GM13976 (cell line): ENCODE data around the gene ADCY5.

Experiments used
- DNase-seq: peaks from one replicate; pipeline ENCODE4 v3.0.0; 2012; ENCODE audit warnings: low spot score
- in situ Hi-C: fragments of 300-500 bp; cut with MboI; formaldehyde crosslinking; loops from one replicate; pipeline ENCODE4 v1.12.0; 2022; ENCODE audit warnings: low sequenced_read_pairs, mixed read lengths, inconsistent platforms; ENCODE audit not compliant: unreplicated experiment
- TF ChIP-seq, protein P1 (sequence below): IDR thresholded peaks from 2 replicates; pipeline ENCODE4 v1.5.1; 2012; ENCODE audit warnings: borderline replicate concordance, mild to moderate bottlenecking; ENCODE audit not compliant: insufficient read depth; ENCODE audit errors: extremely low read depth, missing control alignments, control extremely low read depth

Gene ADCY5

DNA sequence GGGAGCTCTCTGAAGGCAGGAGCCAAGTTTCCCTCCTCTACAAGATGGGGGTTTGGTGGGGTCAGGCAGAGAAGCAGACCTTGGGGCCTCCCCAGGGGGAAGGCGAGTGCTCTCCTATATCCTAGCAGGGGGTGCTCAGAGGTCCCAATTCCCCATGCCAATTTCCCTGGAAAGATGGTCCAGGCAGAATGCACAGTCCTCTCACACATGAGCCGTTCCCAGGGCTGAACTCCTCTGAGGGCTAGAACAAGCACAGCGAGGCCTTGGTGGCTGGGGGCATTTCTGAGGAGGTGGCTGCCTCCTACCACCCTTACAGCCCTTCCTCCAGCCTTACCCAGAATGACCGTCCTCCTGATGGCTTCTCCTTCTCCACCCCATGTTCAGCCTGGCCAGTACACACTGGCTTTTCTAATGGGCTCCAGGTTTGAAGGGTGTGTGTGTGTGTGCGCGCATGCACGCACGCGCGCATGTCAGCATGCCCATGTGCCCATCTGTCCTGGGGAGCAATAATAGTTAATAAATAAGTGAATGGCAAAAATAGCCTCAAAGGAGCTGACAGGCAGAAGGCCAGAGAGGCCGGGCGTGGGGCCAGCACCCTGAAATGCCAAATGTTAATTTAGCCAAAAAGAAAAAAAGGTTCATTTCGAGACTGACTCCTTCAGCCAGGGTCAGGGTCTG is 24.4 kb downstream of the ADCY5 start:
- in situ Hi-C loops = no loop called here
- no peak for DNase-seq
- TF ChIP-seq, protein P1, sequence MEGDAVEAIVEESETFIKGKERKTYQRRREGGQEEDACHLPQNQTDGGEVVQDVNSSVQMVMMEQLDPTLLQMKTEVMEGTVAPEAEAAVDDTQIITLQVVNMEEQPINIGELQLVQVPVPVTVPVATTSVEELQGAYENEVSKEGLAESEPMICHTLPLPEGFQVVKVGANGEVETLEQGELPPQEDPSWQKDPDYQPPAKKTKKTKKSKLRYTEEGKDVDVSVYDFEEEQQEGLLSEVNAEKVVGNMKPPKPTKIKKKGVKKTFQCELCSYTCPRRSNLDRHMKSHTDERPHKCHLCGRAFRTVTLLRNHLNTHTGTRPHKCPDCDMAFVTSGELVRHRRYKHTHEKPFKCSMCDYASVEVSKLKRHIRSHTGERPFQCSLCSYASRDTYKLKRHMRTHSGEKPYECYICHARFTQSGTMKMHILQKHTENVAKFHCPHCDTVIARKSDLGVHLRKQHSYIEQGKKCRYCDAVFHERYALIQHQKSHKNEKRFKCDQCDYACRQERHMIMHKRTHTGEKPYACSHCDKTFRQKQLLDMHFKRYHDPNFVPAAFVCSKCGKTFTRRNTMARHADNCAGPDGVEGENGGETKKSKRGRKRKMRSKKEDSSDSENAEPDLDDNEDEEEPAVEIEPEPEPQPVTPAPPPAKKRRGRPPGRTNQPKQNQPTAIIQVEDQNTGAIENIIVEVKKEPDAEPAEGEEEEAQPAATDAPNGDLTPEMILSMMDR = no peak

- TF ChIP-seq, protein P1 = no peak
- no peak for DNase-seq
- in situ Hi-C loops = no loop called here
Measured at GRCh38 chr3:123423806-123424205, 25.1 kb downstream of the ADCY5 start.

DNA sequence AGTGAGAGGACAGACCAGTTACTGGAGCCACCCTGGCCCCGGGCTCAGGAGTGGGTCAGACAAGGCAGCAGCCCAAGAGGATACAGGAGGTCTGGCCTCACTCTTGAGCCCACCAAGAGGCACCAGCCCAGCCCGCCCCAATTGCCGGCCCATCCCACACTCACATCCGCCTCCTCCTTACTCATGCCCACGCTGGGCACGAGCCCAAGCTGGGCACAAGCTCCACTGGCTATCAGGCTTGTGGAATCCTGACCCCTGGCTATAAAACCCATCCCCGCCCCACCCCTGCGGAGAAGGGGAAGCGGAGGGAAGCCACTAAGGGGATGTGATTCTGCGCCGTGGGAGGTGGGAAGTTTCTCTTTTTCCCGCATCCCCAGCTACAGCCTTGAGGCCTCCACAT is 25.9 kb downstream of the ADCY5 start:
- DNase-seq = no peak
- in situ Hi-C loops = no loop called here
- TF ChIP-seq, protein P1 = no peak

DNA sequence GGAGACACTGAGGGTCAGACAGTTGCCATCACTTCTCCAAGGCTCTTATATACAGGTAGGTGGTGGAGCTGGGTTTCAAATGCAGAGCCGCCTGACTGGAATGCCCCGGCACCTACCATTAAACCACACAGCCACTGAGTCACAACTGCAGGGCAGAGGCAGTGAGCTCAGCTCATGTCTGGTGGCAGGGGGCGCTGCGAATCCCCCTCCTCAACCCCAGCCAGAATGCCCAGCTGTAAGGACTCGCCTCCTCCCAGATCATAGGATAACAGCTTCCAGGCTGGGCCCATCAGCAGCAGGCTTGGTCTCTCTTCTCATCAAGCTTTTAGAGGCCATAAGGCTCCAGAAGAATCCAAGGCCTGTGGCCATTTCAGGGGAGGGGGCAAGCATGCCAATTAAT is 26.4 kb downstream of the ADCY5 start:
- no peak for DNase-seq
- in situ Hi-C loops = no loop called here
- TF ChIP-seq, protein P1 = no peak

DNA sequence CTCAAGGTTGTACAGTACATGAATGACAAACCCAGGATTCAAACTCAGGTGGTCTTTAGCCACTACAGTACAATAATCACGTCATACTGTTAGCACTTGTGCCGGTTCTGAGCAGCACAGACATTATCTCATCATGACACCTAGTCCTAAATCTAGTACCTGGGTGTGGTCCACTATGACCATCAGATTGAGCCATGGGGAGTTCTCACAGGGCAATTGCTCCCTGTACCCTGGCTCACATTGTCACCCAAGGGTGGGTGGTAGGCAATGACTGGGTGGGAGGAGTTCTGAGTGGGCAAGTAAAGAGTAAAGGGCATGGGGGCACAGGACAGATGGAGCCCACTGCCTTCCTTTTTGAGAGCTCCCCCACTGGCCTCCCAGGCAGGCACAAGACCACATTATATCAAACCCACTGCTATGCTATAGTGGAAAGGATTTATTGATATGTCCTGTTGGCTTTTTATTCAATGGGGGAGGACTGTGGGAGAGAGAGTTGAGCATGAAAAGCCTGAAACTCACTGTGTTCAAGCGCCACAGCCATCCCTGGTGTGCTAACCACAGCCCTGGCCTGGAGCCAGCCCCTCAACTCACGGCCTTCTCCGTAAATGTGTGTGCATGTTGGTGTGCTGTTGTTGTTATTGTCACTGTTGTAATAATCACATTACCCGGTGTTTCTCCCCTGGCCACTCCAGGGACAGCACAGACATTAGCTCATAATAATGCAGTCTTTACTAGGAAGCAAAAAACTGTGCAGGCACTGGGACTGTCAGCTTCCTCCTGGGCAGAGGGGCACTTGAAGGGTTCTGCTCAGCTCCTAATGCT is 27.3 kb downstream of the ADCY5 start:
- TF ChIP-seq, protein P1 = no peak
- no peak for DNase-seq
- in situ Hi-C loops = no loop called here

- in situ Hi-C loops = no loop called here
- TF ChIP-seq, protein P1 = no peak
Measured at GRCh38 chr3:123420416-123420968, 28.4 kb downstream of the ADCY5 start.

More at GRCh38 chr3:123420416-123420968, 28.4 kb downstream of the ADCY5 start:
- no peak for DNase-seq
